Prostate gland (tissue), 2 donors: ENCODE data around the gene CHFR. TPM values are rescaled to one million over a fixed set of nuclear protein-coding genes. Genes with fewer than 3 reads are reported as not detected.

Experiments used
- DNase-seq: peaks from one replicate; pipeline ENCODE4 v3.0.0-alpha.2; 2019; ENCODE audit warnings: low spot score
- H3K27ac ChIP-seq, 2 donors: fragments of 200-600 bp; sonication (generic); 2 replicates each; pipeline ENCODE4 v1.5.1; 2017 to 2019
- H3K27me3 ChIP-seq: fragments of 200-600 bp; sonication (generic); replicated peaks from 2 replicates; pipeline ENCODE4 v1.5.1; 2019; ENCODE audit not compliant: insufficient read depth
- H3K36me3 ChIP-seq, 2 donors: fragments of 200-600 bp; sonication (generic); 1 replicate in 1 of 2; 2 replicates in 1 of 2; pipeline versions ENCODE4 v1.5.1 to v1.8.1; 2017 to 2019
- H3K4me1 ChIP-seq: fragments of 200-600 bp; sonication (generic); replicated peaks from 2 replicates; pipeline ENCODE4 v1.5.1; 2019
- H3K4me3 ChIP-seq, 2 donors: fragments of 200-600 bp; sonication (generic); 2 replicates each; pipeline ENCODE4 v1.5.1; 2017 to 2019
- H3K9me3 ChIP-seq: fragments of 200-600 bp; sonication (generic); 2 replicates; pipeline ENCODE4 v1.5.1; 2017
- POLR2A ChIP-seq: fragments of 450-650 bp; IDR thresholded peaks from one replicate; pipeline ENCODE4 v1.6.1; 2016; ENCODE audit warnings: antibody characterized with exemption, mild to moderate bottlenecking
- POLR2AphosphoS5 ChIP-seq: sonication (generic); formaldehyde crosslinking; IDR thresholded peaks from one replicate; pipeline ENCODE4 v1.6.1; 2017; ENCODE audit warnings: antibody characterized with exemption
- WGBS: methylation state at CpG from one replicate; pipeline ENCODE4 v1.1.5; 2018; 5-methylcytosine and 5-hydroxymethylcytosine counted together
- intact Hi-C: fragments of 100-400 bp; cut with DNase I; formaldehyde crosslinking; loops from one replicate; pipeline ENCODE4 v1.14.2; 2022
- total RNA-seq, 2 donors: library from RNA; depleted of rRNA; stranded (reverse); fragments of >200 nt; gene quantifications; one replicate each; pipeline ENCODE4 v1.1.0, GENCODE V29; 2016
- TF ChIP-seq, protein P1 (sequence below), 4 experiments: fragments of 200-600 bp in 2 of 4; fragments of 450-650 bp in 2 of 4; sonication (generic) in 2 of 4; IDR thresholded peaks; 1 replicate in 3 of 4; 2 replicates in 1 of 4; pipeline ENCODE4 v1.5.1; 2016 to 2019; ENCODE audit warnings: antibody characterized with exemption in 4 of 4, mild to moderate bottlenecking in 2 of 4, moderate library complexity in 2 of 4

CHFR gene
- total RNA-seq, 2 donors from 2014 or later, result 18.7 to 52.3 TPM

DNA sequence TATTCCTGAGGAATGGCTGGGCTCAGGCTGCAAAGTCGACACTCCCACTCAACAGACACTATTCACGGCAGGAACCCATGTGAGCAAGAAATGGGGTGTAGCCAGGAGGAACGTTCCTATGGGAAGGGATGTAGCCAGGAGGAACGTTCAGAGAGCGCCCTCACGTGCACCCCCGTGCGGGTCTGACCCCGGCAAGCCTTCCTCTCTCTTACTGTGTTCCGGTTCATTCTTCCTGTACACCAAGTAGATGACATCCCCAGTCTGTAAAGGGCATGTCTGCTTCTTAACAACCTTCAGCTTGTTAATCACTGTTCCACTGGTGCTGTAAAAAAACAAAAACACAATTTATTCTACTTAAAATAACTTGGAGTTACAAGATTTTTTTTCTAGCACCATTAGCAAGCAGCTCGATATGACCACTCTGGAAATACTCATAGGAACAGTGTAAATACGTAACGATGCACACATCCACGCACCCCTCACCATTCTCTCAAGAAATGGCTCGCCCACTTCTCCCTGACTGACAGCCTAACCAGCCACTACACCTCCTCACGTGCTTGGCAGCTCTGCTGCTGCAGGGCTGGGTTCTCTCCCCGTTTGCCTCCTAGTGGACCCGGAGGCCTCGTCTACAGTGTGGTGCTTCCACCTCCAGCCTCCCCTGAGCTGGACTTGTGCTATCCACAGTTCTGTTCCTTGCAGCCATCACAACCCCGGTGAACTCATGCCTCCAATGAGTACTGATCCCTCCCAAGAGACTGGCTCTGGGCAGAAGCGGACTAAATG is 15.1 kb downstream of the CHFR start:
- WGBS, result 94% methylated on average over 21 of the region's 21 CpGs
- no peaks in the 10 kb centered on the region for H3K27me3 ChIP-seq
- intact Hi-C loops, result no loop called here
- no peak overlapping the region for H3K4me3 ChIP-seq
- H3K9me3 ChIP-seq, result no peaks in the 10 kb centered on the region
- no peak for DNase-seq
- H3K36me3 ChIP-seq, result no peaks in the 10 kb centered on the region
- no peak overlapping the region for H3K27ac ChIP-seq
- no peaks in the 10 kb centered on the region for H3K4me1 ChIP-seq
- TF ChIP-seq, protein P1, sequence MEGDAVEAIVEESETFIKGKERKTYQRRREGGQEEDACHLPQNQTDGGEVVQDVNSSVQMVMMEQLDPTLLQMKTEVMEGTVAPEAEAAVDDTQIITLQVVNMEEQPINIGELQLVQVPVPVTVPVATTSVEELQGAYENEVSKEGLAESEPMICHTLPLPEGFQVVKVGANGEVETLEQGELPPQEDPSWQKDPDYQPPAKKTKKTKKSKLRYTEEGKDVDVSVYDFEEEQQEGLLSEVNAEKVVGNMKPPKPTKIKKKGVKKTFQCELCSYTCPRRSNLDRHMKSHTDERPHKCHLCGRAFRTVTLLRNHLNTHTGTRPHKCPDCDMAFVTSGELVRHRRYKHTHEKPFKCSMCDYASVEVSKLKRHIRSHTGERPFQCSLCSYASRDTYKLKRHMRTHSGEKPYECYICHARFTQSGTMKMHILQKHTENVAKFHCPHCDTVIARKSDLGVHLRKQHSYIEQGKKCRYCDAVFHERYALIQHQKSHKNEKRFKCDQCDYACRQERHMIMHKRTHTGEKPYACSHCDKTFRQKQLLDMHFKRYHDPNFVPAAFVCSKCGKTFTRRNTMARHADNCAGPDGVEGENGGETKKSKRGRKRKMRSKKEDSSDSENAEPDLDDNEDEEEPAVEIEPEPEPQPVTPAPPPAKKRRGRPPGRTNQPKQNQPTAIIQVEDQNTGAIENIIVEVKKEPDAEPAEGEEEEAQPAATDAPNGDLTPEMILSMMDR (IDR thresholded peaks at IDR 0.05), result no peak
- TF ChIP-seq POLR2A, result no peak
- no peak for TF ChIP-seq POLR2AphosphoS5

DNA sequence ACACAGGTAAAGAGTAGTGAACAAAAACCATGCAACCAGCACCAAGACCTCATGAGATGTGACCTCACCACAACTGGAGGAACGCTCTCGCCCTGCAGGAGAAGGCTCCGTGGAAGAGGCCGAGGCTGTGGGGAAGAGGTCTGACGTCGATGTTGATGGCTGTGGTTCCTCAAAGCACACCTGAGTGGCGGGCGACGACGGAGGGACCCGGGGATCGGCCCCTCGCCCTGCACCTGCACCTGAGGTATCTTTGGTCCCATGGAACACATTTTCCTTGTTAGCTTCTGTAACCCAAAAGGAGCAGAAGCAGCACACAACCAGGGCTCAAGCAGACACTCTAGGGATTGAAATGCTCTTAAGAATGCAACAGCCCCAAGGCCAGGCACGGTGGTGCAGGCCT is 17.9 kb downstream of the CHFR start:
- Histone ChIP-seq H3K4me1 (no peaks in the 10 kb centered on the region), H3K27ac (no peak overlapping the region), H3K27me3 (no peaks in the 10 kb centered on the region), H3K4me3 (no peak overlapping the region), H3K9me3 (no peaks in the 10 kb centered on the region), H3K36me3 (no peaks in the 10 kb centered on the region)
- 95% methylated on average over 14 of the region's 14 CpGs for WGBS
- intact Hi-C loops, result no loop called here
- DNase-seq, result no peak
- no peak for TF ChIP-seq POLR2AphosphoS5
- TF ChIP-seq POLR2A, result no peak
- TF ChIP-seq, protein P1 (IDR thresholded peaks at IDR 0.05), result no peak

DNA sequence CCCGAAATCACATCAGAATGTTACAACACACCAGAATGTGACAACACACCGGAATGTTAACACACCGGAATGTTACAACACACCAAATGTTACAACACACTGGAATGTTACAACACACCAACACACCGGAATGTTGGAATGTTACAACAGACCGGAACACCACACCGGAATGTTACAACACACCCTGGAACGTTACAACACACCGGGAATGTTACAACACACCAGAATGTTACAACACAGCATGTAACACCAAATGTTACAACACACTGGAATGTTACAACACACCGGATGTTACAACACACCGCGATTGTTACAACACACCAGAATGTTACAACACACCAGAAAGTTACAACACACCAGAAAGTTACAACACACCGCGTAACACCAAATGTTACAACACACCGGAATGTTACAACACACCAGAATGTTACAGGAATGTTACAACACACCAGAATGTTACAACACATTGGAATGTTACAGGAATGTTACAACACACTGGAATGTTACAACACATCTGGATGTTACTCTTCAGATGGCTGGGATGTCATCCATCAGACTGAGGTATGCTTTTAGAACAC is 21.1 kb downstream of the CHFR start:
- Histone ChIP-seq H3K4me3 (no peak overlapping the region), H3K4me1 (no peaks in the 10 kb centered on the region), H3K36me3 (peaks cover 0 to 1% of the 10 kb centered on the region in 2 donors), H3K27me3 (no peaks in the 10 kb centered on the region), H3K27ac (no peak overlapping the region), H3K9me3 (no peaks in the 10 kb centered on the region)
- 71% methylated on average over 14 of the region's 14 CpGs for WGBS
- intact Hi-C loops, result no loop called here
- peak; percentile 29 for DNase-seq
- TF ChIP-seq, protein P1 (IDR thresholded peaks at IDR 0.05), result no peak
- TF ChIP-seq POLR2AphosphoS5, result no peak
- TF ChIP-seq POLR2A, result no peak

DNA sequence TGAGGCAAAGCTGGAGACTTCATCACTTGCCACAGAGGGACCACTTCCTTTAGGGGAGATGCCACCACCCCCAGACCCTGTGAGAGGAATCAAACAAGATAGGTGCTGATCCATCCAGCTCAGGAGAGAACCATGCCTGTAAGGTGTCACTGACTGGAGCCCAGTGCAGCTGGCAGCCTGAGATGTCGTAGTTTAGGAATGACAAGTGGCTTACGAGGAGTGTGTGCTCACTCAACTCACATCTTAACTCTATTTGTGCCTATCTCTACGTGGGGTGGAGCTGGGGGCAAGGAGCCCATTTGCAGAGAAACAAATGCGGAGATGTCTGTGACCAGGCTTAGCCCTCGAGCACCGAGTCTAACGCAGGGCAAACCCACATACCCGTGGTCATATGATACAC is 25.8 kb downstream of the CHFR start:
- intact Hi-C loops, result no loop called here
- no peaks in the 10 kb centered on the region for H3K27me3 ChIP-seq
- H3K27ac ChIP-seq, result no peak overlapping the region
- TF ChIP-seq POLR2AphosphoS5 (no peak), POLR2A (no peak)
- TF ChIP-seq, protein P1 (IDR thresholded peaks at IDR 0.05), result no peak
- peaks cover 2 to 11% of the 10 kb centered on the region in 2 donors for H3K36me3 ChIP-seq
- no peak for DNase-seq
- 90% methylated on average over 8 of the region's 8 CpGs for WGBS
- H3K4me1 ChIP-seq, result no peaks in the 10 kb centered on the region
- no peaks in the 10 kb centered on the region for H3K9me3 ChIP-seq
- no peak overlapping the region for H3K4me3 ChIP-seq
